Neutrophil (primary cell): ENCODE results near the gene SLC6A11.

ENCODE experiments used
- H3K27ac ChIP-seq: fragments of 200-600 bp; sonication (generic); 2 replicates; pipeline ENCODE4 v1.5.1; 2016; ENCODE audit warnings: mild to moderate bottlenecking, moderate library complexity
- H3K27me3 ChIP-seq: fragments of 200-600 bp; sonication (generic); 2 replicates; pipeline ENCODE4 v1.6.0; 2016; ENCODE audit warnings: mild to moderate bottlenecking
- H3K36me3 ChIP-seq: fragments of 200-600 bp; sonication (generic); 2 replicates; pipeline ENCODE4 v1.5.1; 2017
- H3K4me1 ChIP-seq, 2 experiments: fragments of 200-600 bp in 1 of 2; sonication (generic) in 1 of 2; 1 replicate in 1 of 2; 2 replicates in 1 of 2; pipeline versions ENCODE4 v1.5.1 to v1.6.1; 2013 to 2016; ENCODE audit warnings: low read depth in 1 of 2, low read length in 1 of 2, mild to moderate bottlenecking in 1 of 2, moderate library complexity in 1 of 2; ENCODE audit not compliant: control insufficient read depth in 1 of 2, insufficient read depth in 1 of 2
- H3K4me3 ChIP-seq, 2 experiments: fragments of 200-600 bp in 1 of 2; sonication (generic) in 1 of 2; 1 replicate in 1 of 2; 2 replicates in 1 of 2; pipeline ENCODE4 v1.5.1; 2013 to 2016; ENCODE audit warnings: low read depth in 1 of 2, low read length in 1 of 2, mild to moderate bottlenecking in 1 of 2, moderate library complexity in 1 of 2
- H3K9me3 ChIP-seq: fragments of 200-600 bp; sonication (generic); 2 replicates; pipeline ENCODE4 v1.5.1; 2016
- TF ChIP-seq, protein P1 (sequence below): fragments of 200-600 bp; sonication (generic); IDR thresholded peaks from 2 replicates; pipeline ENCODE4 v1.5.1; 2016; ENCODE audit warnings: antibody characterized with exemption

Gene SLC6A11

DNA sequence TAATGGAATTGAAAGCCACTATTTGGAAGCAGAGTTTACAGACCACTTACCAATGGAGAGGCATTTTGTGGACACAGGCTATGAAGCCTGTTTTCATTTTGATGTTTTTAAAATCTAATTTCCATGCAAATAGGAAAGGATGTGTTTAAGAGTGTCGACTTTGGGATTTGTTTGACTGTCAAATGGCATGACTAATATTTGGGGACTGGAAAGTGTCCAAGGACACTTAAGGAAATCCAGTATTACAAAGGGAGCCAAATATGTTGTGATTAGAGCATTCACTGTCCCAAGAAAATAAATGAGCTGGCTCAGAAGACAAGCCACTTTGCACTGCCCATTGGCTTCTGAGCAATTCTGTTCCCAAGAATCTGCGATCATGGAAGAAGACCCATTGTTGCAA lies 34.0 kb upstream of the SLC6A11 start:
- peaks cover 0 to 4% of the 10 kb centered on the region in 2 experiments for H3K4me1 ChIP-seq
- H3K36me3 ChIP-seq, result no peaks in the 10 kb centered on the region
- H3K27me3 ChIP-seq, result peaks cover 24% of the 10 kb centered on the region
- no peak overlapping the region for H3K4me3 ChIP-seq
- H3K9me3 ChIP-seq, result no peaks in the 10 kb centered on the region
- no peak overlapping the region for H3K27ac ChIP-seq
- TF ChIP-seq, protein P1, sequence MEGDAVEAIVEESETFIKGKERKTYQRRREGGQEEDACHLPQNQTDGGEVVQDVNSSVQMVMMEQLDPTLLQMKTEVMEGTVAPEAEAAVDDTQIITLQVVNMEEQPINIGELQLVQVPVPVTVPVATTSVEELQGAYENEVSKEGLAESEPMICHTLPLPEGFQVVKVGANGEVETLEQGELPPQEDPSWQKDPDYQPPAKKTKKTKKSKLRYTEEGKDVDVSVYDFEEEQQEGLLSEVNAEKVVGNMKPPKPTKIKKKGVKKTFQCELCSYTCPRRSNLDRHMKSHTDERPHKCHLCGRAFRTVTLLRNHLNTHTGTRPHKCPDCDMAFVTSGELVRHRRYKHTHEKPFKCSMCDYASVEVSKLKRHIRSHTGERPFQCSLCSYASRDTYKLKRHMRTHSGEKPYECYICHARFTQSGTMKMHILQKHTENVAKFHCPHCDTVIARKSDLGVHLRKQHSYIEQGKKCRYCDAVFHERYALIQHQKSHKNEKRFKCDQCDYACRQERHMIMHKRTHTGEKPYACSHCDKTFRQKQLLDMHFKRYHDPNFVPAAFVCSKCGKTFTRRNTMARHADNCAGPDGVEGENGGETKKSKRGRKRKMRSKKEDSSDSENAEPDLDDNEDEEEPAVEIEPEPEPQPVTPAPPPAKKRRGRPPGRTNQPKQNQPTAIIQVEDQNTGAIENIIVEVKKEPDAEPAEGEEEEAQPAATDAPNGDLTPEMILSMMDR, result no peak

DNA sequence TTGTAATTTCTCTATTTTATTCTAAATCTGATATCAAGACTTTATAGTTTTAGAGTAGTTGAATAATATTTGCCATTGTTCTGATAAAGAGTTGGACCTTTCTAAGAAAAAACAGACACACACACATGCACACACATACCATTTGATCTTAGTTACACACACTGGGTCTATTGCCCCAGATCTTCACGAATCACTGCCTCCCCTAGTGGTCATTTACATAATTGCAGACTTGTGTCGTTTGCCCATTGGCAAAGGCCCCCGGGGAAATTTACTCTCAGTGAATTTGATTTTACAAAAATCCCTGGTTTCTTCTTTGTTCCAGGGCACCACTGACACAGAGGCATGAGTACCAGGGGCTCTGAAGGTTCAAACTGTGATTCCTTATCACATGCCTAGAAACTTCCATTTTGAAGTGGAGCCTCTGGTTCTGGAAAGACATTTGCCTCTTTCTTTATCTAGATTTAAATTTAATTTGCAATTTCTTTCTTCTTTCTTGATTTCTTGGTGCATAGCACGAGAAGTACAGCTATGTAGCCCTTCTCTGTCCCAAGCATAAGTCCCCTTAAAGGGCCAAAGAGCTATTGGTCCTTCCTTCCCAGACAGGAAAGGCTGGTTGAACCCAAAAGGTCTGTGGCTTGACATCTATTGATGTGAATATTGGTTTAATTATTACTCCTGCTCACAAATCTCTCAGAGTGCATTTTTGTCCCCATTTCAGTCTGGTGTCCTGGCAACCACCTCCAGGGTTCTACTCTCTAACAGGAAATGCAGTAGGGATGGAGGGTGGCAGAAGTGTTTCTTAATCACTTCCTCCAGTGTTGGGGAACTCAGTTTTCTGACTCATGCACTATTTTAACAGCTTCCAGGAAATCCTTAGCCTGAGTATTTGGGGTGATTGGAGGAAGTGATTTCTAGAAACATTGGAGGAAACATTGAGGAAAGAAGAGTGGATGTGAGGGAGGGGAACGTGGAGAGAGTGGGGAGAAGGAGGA lies 32.4 kb upstream of the SLC6A11 start:
- Histone ChIP-seq H3K4me1 (peaks cover 0 to 4% of the 10 kb centered on the region in 2 experiments), H3K27me3 (peaks cover 39% of the 10 kb centered on the region), H3K4me3 (no peak overlapping the region), H3K27ac (no peak overlapping the region), H3K9me3 (no peaks in the 10 kb centered on the region), H3K36me3 (no peaks in the 10 kb centered on the region)
- TF ChIP-seq, protein P1, result peak; percentile 47

DNA sequence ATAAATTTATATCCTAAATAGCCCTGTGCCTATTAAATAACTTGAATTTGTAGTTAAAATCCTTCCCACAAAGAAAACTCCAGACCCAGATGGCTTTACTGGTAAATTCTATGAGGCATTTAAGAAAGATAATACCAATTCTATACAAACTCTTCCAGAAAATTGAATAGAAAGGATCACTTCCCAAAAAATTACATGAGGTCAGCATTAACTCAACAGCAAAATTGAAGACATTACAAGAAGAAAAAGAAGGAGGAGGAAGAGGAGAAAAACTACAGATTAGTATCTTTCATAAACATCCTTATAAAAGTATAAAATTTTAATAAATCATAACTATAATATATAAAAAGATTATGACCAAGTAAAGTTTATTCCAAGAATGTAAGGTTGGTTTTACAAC lies 29.4 kb upstream of the SLC6A11 start:
- Histone ChIP-seq H3K27me3 (peaks cover 49% of the 10 kb centered on the region), H3K27ac (no peak overlapping the region), H3K36me3 (no peaks in the 10 kb centered on the region), H3K4me1 (peaks cover 0 to 4% of the 10 kb centered on the region in 2 experiments), H3K4me3 (no peak overlapping the region), H3K9me3 (no peaks in the 10 kb centered on the region)
- TF ChIP-seq, protein P1, result no peak

DNA sequence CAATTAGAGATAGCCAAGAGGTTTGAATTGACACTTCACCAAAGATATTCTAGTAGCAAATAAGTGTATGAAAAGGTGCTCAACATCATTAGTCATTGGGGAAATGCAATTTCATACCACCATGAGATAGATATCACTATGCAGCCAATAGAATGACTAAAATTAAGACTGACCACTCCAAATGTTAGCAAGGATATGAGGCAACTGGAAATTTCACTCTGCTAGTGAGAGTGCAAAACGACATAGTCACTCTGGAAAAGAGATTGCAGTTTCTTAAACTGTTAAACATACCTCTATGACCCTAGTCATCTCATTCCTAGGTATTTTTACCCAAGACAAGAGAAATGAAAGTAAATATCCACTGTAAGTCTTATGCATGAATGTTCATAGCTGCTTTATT lies 27.6 kb upstream of the SLC6A11 start:
- H3K27ac ChIP-seq, result no peak overlapping the region

DNA sequence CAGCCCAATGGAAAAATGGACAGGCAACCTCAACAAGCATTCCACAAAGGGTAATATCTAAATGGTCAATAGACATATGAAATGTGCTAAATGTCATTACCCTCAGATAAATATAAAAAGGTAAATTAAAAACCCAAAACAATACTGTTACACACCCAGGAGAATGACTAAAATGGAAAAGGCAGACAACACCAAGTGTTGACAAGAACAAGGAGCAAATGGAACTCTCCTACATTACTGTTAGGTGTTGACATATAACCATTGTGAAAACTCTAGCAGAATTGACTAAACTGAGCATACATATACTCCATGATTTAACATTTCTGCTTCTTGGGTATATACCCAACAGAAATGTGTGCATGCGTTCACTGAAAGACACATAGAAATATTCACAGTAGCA lies 25.3 kb upstream of the SLC6A11 start:
- Histone ChIP-seq H3K36me3 (no peaks in the 10 kb centered on the region), H3K4me1 (no peaks in the 10 kb centered on the region), H3K4me3 (no peak overlapping the region), H3K9me3 (no peaks in the 10 kb centered on the region), H3K27ac (no peak overlapping the region), H3K27me3 (peaks cover 41% of the 10 kb centered on the region)
- TF ChIP-seq, protein P1, result no peak

More for the DNA sequence above, 27.6 kb upstream of the SLC6A11 start:
- no peaks in the 10 kb centered on the region for H3K9me3 ChIP-seq
- H3K27me3 ChIP-seq, result peaks cover 49% of the 10 kb centered on the region
- H3K4me1 ChIP-seq, result peaks cover 0 to 4% of the 10 kb centered on the region in 2 experiments
- no peak overlapping the region for H3K4me3 ChIP-seq
- H3K36me3 ChIP-seq, result no peaks in the 10 kb centered on the region
- TF ChIP-seq, protein P1, result no peak
